IMR-90 (cell line): ENCODE data around the gene IL2RA. TPM values are rescaled to one million over a fixed set of nuclear protein-coding genes. Genes with fewer than 3 reads are reported as not detected.

Experiments used
- ATAC-seq: fragments of 200-7000 bp; cut with Tn5 transposase; 2 replicates; pipeline ENCODE4 v1.9.1; 2020; ENCODE audit warnings: low read depth, mild to moderate bottlenecking, moderate library complexity
- BruUV-seq: library from RNA; stranded (reverse); fragments of 400-500 nt; replicated peaks from 2 replicates; lab custom pipeline; 2021; lab: Mats Ljungman, UMichigan
- CTCF ChIA-PET: fragments of 300-600 bp; formaldehyde crosslinking; extraction: SDS; loops from one replicate; lab custom pipeline; 2021; ENCODE audit warnings: antibody characterized with exemption; lab: Yijun Ruan, JAX
- POLR2A ChIA-PET: fragments of 300-600 bp; sonication (Branson Sonifier 250); formaldehyde crosslinking; loops from one replicate; lab custom pipeline; 2022; ENCODE audit warnings: antibody characterized with exemption; ENCODE audit not compliant: unreplicated experiment; lab: Charles Lee
- DNase-seq: peaks from one replicate; pipeline ENCODE4 v3.0.0; 2013
- H2AFZ ChIP-seq: replicated peaks from 2 replicates; pipeline ENCODE3; 2013; ENCODE audit warnings: low read length, mild to moderate bottlenecking; ENCODE audit not compliant: poor library complexity
- H2AK5ac ChIP-seq: 2 replicates; pipeline ENCODE4 v1.6.1; 2013; ENCODE audit warnings: low read depth, low read length, inconsistent platforms
- H2AK9ac ChIP-seq: replicated peaks from 2 replicates; pipeline ENCODE3; 2013; ENCODE audit warnings: mild to moderate bottlenecking, low read depth, low read length, moderate library complexity; ENCODE audit not compliant: poor library complexity
- H2BK120ac ChIP-seq: 2 replicates; pipeline ENCODE4 v1.6.1; 2013; ENCODE audit warnings: low read depth, low read length, inconsistent platforms
- H2BK15ac ChIP-seq: 3 replicates; pipeline ENCODE4 v1.6.1; 2013; ENCODE audit warnings: low read depth, low read length, inconsistent platforms
- H2BK20ac ChIP-seq: 2 replicates; pipeline ENCODE4 v1.6.1; 2013; ENCODE audit warnings: low read depth, mild to moderate bottlenecking, inconsistent platforms, low read length, moderate library complexity
- H2BK5ac ChIP-seq: 2 replicates; pipeline ENCODE4 v1.6.1; 2013; ENCODE audit warnings: mild to moderate bottlenecking, low read depth, low read length, inconsistent platforms; ENCODE audit not compliant: poor library complexity, severe bottlenecking
- H3K14ac ChIP-seq: replicated peaks from 2 replicates; pipeline ENCODE4 v1.6.1; 2013; ENCODE audit warnings: low read depth, low read length, inconsistent platforms
- H3K18ac ChIP-seq: 2 replicates; pipeline ENCODE4 v1.6.1; 2013; ENCODE audit warnings: low read depth, low read length, control low read depth
- H3K23ac ChIP-seq: 2 replicates; pipeline ENCODE4 v1.6.1; 2013; ENCODE audit warnings: low read depth, low read length, inconsistent platforms
- H3K27ac ChIP-seq: 2 replicates; pipeline ENCODE4 v1.5.1; 2013; ENCODE audit warnings: mild to moderate bottlenecking, control low read depth, low read length; ENCODE audit not compliant: insufficient read depth
- H3K27me3 ChIP-seq: 2 replicates; pipeline ENCODE4 v1.6.1; 2013; ENCODE audit warnings: low read length; ENCODE audit not compliant: control insufficient read depth, insufficient read depth
- H3K36me3 ChIP-seq: 2 replicates; pipeline ENCODE4 v1.6.1; 2013; ENCODE audit warnings: low read length, mixed read lengths; ENCODE audit not compliant: control insufficient read depth, insufficient read depth
- H3K4ac ChIP-seq: 2 replicates; pipeline ENCODE4 v1.6.1; 2013; ENCODE audit warnings: low read depth, low read length, inconsistent platforms
- H3K4me1 ChIP-seq: 2 replicates; pipeline ENCODE4 v1.6.1; 2013; ENCODE audit warnings: low read length, mixed read lengths; ENCODE audit not compliant: control insufficient read depth, insufficient read depth
- H3K4me2 ChIP-seq: 2 replicates; pipeline ENCODE4 v1.6.1; 2013; ENCODE audit warnings: low read depth, mild to moderate bottlenecking, control low read depth, low read length, moderate library complexity
- H3K4me3 ChIP-seq: 2 replicates; pipeline ENCODE4 v1.5.1; 2013; ENCODE audit warnings: low read depth, mild to moderate bottlenecking, control low read depth, low read length, moderate library complexity; ENCODE audit not compliant: insufficient read depth
- H3K56ac ChIP-seq: 2 replicates; pipeline ENCODE4 v1.6.1; 2013; ENCODE audit warnings: low read length, inconsistent platforms; ENCODE audit not compliant: insufficient read depth; ENCODE audit errors: extremely low read depth
- H3K79me1 ChIP-seq, 2 experiments: 2 replicates each; pipeline ENCODE4 v1.6.1; 2013; ENCODE audit warnings: low read length in 2 of 2, inconsistent platforms in 1 of 2, low read depth in 1 of 2
- H3K9ac ChIP-seq: 2 replicates; pipeline ENCODE4 v1.6.1; 2013; ENCODE audit warnings: low read depth, low read length, control low read depth
- H3K9me1 ChIP-seq: 2 replicates; pipeline ENCODE4 v1.6.1; 2013; ENCODE audit warnings: low read length, inconsistent platforms; ENCODE audit not compliant: insufficient read depth
- H3K9me3 ChIP-seq: 2 replicates; pipeline ENCODE4 v1.6.1; 2013; ENCODE audit warnings: low read length; ENCODE audit not compliant: control insufficient read depth, insufficient read depth
- H4K20me1 ChIP-seq: 2 replicates; pipeline ENCODE4 v1.6.1; 2013; ENCODE audit warnings: low read length, inconsistent platforms; ENCODE audit not compliant: insufficient read depth
- H4K5ac ChIP-seq: 2 replicates; pipeline ENCODE4 v1.6.1; 2013; ENCODE audit warnings: mild to moderate bottlenecking, low read depth, low read length, control low read depth
- H4K8ac ChIP-seq, 2 experiments: 2 replicates each; pipeline ENCODE4 v1.6.1; 2013; ENCODE audit warnings: low read depth in 2 of 2, low read length in 2 of 2, control low read depth in 1 of 2, inconsistent platforms in 1 of 2
- H4K91ac ChIP-seq: 2 replicates; pipeline ENCODE4 v1.6.1; 2013; ENCODE audit warnings: low read depth, low read length, inconsistent platforms; ENCODE audit not compliant: insufficient read depth
- CTCF ChIP-seq: conservative IDR thresholded peaks from 2 replicates; pipeline ENCODE4 v1.5.1; 2012; ENCODE audit warnings: mild to moderate bottlenecking, low read depth, low read length, improper control_type of control experiment
- WGBS, 2 experiments: methylation state at CpG; one replicate each; pipeline versions ENCODE4 v1.1.5 to v1.1.7; 2013; ENCODE audit warnings: missing lambda C conversion rate in 2 of 2; ENCODE audit not compliant: insufficient read length in 1 of 2; ENCODE audit errors: extremely low coverage in 2 of 2; 5-methylcytosine and 5-hydroxymethylcytosine counted together
- dilution Hi-C: fragments of 300-500 bp; cut with HindIII; formaldehyde crosslinking; loops from one replicate; pipeline ENCODE4 v1.14.3; 2018; ENCODE audit warnings: low sequenced_read_pairs; ENCODE audit not compliant: unreplicated experiment
- in situ Hi-C: fragments of 300-500 bp; cut with MboI; formaldehyde crosslinking; loops from 3 replicates; pipeline ENCODE4 v1.14.3; 2019; ENCODE audit warnings: low sequenced_read_pairs, inconsistent platforms, mixed read lengths
- intact Hi-C: fragments of 100-400 bp; cut with micrococcal nuclease; formaldehyde crosslinking; loops from 2 replicates; pipeline ENCODE4 v1.10.0; 2022
- polyA plus RNA-seq, 3 experiments: library from polyadenylated mRNA; depleted of rRNA; stranded (reverse); fragments of >200 nt; gene quantifications; 2 replicates each; pipeline ENCODE4 v1.2.3, GENCODE V29; 2012; ENCODE audit warnings: low replicate concordance in 1 of 3
- total RNA-seq: library from RNA; depleted of rRNA; stranded (reverse); fragments of >200 nt; gene quantifications from 2 replicates; pipeline ENCODE4 v1.2.3, GENCODE V29; 2012

The IL2RA gene
- total and polyA plus RNA-seq, 2 of the 4 experiments (the other 2 are of a cell fraction) = not detected

- Histone ChIP-seq H3K14ac (no peak overlapping the region), H3K27me3 (peaks cover 9% of the 10 kb centered on the region), H3K9me1 (no peaks in the 10 kb centered on the region), H4K5ac (no peak overlapping the region), H3K56ac (no peak overlapping the region), H2BK120ac (no peak overlapping the region), H3K4me2 (no peak overlapping the region), H3K79me1 (no peaks in the 10 kb centered on the region), H2AK5ac (no peak overlapping the region), H3K27ac (no peak overlapping the region), H4K91ac (no peak overlapping the region), H2BK5ac (no peak overlapping the region), H3K9ac (no peak overlapping the region), H3K23ac (no peak overlapping the region), H2AFZ (no peak overlapping the region), H2BK15ac (no peak overlapping the region), H3K18ac (no peak overlapping the region), H3K4ac (no peak overlapping the region), H3K4me3 (no peak overlapping the region), H3K9me3 (no peaks in the 10 kb centered on the region), H3K36me3 (no peaks in the 10 kb centered on the region), H2AK9ac (no peak overlapping the region), H2BK20ac (no peak overlapping the region), H3K4me1 (peaks cover 5% of the 10 kb centered on the region), H4K8ac (no peak overlapping the region), H4K20me1 (no peaks in the 10 kb centered on the region)
- intact Hi-C loops (loop anchor here (1.0 to 2.0 kb wide), 4 partner anchors 37 to 388 kb away; partner anchors contain the start of genes IL15RA and RBM17), dilution Hi-C loops (no loop called here), in situ Hi-C loops (no loop called here)
- no TSS peak for BruUV-seq
- no peak for TF ChIP-seq CTCF
- DNase-seq = no peak
- ChIA-PET POLR2A (interaction anchor here (0.9 kb wide), 1 partner anchor 274 kb away, joined by 5 read pairs; no protein-coding TSS in a partner anchor), CTCF (interaction anchor here (1.1 to 1.5 kb wide), 2 partner anchors 73 to 388 kb away, joined by 6 to 10 read pairs; no protein-coding TSS in a partner anchor)
- WGBS, 2 experiments = no CpG with 5 or more reads among the region's 17 CpGs
- ATAC-seq = no peak; the same call in 1 of the 2 replicates
These were observed 48.6 kb downstream of the IL2RA start for GRCh38 chr10:6013413-6014192.
